Left ventricle myocardium inferior (tissue), 1 donor: Measurements from ENCODE around the gene ZMIZ1. TPM values are rescaled to one million over a fixed set of nuclear protein-coding genes. Genes with fewer than 3 reads are reported as not detected.

ENCODE experiments used
- DNase-seq: peaks from one replicate; pipeline ENCODE4 v3.0.0-alpha.2; 2020
- H3K27ac ChIP-seq: fragments of 200-600 bp; replicated peaks from 2 replicates; pipeline ENCODE4 v1.8.0; 2021
- H3K27me3 ChIP-seq: fragments of 200-600 bp; 2 replicates; pipeline ENCODE4 v1.8.0; 2021; ENCODE audit warnings: low read depth
- H3K36me3 ChIP-seq: fragments of 200-600 bp; 2 replicates; pipeline ENCODE4 v1.8.0; 2021
- H3K4me1 ChIP-seq: fragments of 200-600 bp; 2 replicates; pipeline ENCODE4 v1.8.0; 2021
- H3K4me3 ChIP-seq: fragments of 200-600 bp; 2 replicates; pipeline ENCODE4 v1.8.0; 2021; ENCODE audit warnings: mild to moderate bottlenecking, moderate library complexity
- H3K9me3 ChIP-seq: fragments of 200-600 bp; replicated peaks from 2 replicates; pipeline ENCODE4 v1.8.0; 2021
- intact Hi-C: fragments of 100-400 bp; cut with micrococcal nuclease; formaldehyde crosslinking; loops from one replicate; pipeline ENCODE4 v1.11.0; 2022
- total RNA-seq: library from RNA; stranded (reverse); fragmentation: NEBNext Ultra II Directional; extraction: Animal tissue kit (Norgen Biotek cat#: 25700); gene quantifications from one replicate; pipeline ENCODE4 v1.2.1, GENCODE V29; 2021
- TF ChIP-seq, protein P1 (sequence below): fragments of 200-600 bp; IDR thresholded peaks from 2 replicates; pipeline ENCODE4 v1.8.0; 2021; ENCODE audit warnings: antibody characterized with exemption, mild to moderate bottlenecking, borderline replicate concordance
- donor health status: DM: no; HTN: yes; CAD: no; lungs with severe emphysema.

The ZMIZ1 gene
- total RNA-seq, 1 donor from 2014 or later = 55.9 TPM

DNA sequence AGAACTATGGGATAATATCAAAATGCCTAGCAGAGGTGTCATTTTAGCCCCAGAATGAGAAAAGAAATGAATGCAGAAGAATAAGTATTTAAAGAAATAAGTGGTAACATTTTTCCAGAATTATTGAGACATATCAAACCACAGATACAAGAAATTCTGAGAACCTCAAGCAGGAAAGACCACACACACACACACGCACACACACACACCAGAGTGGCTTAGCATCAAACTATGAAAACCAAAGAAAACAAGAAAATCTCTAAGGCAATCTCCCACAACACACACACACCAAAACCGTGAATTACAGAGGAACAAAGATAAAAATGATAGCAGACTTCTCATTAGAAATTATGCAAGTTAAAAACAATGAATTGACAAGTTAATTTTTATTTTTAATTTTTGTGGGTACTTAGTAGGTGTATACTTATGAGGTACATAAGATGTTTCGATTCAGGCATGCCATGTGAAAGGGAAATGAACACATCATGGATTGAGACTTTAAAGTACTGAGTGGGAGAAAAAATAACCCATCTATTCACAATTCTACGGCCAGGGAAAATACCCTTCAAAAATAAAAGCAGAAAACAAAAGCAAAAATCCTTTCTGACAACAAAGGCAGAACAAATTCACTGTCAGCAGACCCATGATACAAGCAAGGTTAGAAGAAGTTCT lies 293.1 kb downstream of the ZMIZ1 start:
- Histone ChIP-seq H3K27me3 (no peaks in the 10 kb centered on the region), H3K27ac (no peak overlapping the region), H3K4me3 (no peak overlapping the region), H3K36me3 (peaks cover 4% of the 10 kb centered on the region), H3K4me1 (no peaks in the 10 kb centered on the region), H3K9me3 (no peaks in the 10 kb centered on the region)
- TF ChIP-seq, protein P1, sequence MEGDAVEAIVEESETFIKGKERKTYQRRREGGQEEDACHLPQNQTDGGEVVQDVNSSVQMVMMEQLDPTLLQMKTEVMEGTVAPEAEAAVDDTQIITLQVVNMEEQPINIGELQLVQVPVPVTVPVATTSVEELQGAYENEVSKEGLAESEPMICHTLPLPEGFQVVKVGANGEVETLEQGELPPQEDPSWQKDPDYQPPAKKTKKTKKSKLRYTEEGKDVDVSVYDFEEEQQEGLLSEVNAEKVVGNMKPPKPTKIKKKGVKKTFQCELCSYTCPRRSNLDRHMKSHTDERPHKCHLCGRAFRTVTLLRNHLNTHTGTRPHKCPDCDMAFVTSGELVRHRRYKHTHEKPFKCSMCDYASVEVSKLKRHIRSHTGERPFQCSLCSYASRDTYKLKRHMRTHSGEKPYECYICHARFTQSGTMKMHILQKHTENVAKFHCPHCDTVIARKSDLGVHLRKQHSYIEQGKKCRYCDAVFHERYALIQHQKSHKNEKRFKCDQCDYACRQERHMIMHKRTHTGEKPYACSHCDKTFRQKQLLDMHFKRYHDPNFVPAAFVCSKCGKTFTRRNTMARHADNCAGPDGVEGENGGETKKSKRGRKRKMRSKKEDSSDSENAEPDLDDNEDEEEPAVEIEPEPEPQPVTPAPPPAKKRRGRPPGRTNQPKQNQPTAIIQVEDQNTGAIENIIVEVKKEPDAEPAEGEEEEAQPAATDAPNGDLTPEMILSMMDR = no peak
- intact Hi-C loops = no loop called here
- no peak for DNase-seq
